IPS-18a (cell line): ENCODE results near the gene BZW2.

Experiments used
- H3K27ac ChIP-seq: one replicate; pipeline ENCODE4 v1.5.1; 2013; ENCODE audit warnings: low read length
- H3K27me3 ChIP-seq: one replicate; pipeline ENCODE4 v1.6.1; 2013; ENCODE audit warnings: mild to moderate bottlenecking, low read length; ENCODE audit not compliant: control insufficient read depth, insufficient read depth
- H3K36me3 ChIP-seq: one replicate; pipeline ENCODE4 v1.6.1; 2013; ENCODE audit warnings: low read depth, low read length; ENCODE audit not compliant: control insufficient read depth
- H3K4me1 ChIP-seq: one replicate; pipeline ENCODE4 v1.6.1; 2013; ENCODE audit warnings: low read depth, low read length; ENCODE audit not compliant: control insufficient read depth
- H3K4me3 ChIP-seq: one replicate; pipeline ENCODE4 v1.5.1; 2013; ENCODE audit warnings: low read length
- H3K9ac ChIP-seq: one replicate; pipeline ENCODE4 v1.6.1; 2013; ENCODE audit warnings: mild to moderate bottlenecking, low read length, moderate library complexity
- H3K9me3 ChIP-seq: one replicate; pipeline ENCODE4 v1.6.1; 2013; ENCODE audit warnings: low read depth, low read length; ENCODE audit not compliant: control insufficient read depth

The BZW2 gene

GRCh38 chr7:16728811-16729210 lies 82.8 kb downstream of the BZW2 start:
- no peaks in the 10 kb centered on the region for H3K4me1 ChIP-seq
- H3K27me3 ChIP-seq, result no peaks in the 10 kb centered on the region
- H3K27ac ChIP-seq, result no peak overlapping the region
- no peak overlapping the region for H3K9ac ChIP-seq
- H3K36me3 ChIP-seq, result no peaks in the 10 kb centered on the region
- H3K4me3 ChIP-seq, result no peak overlapping the region
- H3K9me3 ChIP-seq, result no peaks in the 10 kb centered on the region

- H3K9me3 ChIP-seq, result no peaks in the 10 kb centered on the region
- H3K36me3 ChIP-seq, result no peaks in the 10 kb centered on the region
- no peak overlapping the region for H3K9ac ChIP-seq
- H3K4me1 ChIP-seq, result no peaks in the 10 kb centered on the region
- H3K4me3 ChIP-seq, result no peak overlapping the region
- no peak overlapping the region for H3K27ac ChIP-seq
- H3K27me3 ChIP-seq, result no peaks in the 10 kb centered on the region
Measured at GRCh38 chr7:16729541-16729940, 83.6 kb downstream of the BZW2 start.

DNA sequence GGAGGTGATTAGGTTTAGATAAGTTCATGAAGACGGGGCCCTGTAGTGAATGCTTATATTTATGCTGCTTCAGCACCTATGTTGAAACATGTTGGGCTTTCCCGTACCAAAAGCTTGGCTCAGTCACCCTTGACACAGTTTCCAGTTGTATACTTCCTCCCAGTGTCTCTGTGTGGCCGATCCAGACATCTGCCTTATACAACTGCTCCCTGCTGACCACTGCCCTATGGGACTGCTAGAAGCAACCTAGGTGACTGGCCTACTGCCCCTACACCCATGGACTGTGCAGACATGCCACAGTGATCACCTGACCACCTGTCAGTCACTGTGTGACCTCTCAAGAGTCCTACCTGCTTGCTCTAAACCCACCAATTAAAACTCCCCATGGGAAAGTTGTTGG lies 85.0 kb downstream of the BZW2 start:
- Histone ChIP-seq H3K27me3 (no peaks in the 10 kb centered on the region), H3K36me3 (no peaks in the 10 kb centered on the region), H3K9ac (no peak overlapping the region), H3K27ac (no peak overlapping the region), H3K9me3 (no peaks in the 10 kb centered on the region), H3K4me3 (no peak overlapping the region), H3K4me1 (no peaks in the 10 kb centered on the region)

- no peak overlapping the region for H3K27ac ChIP-seq
- no peaks in the 10 kb centered on the region for H3K9me3 ChIP-seq
- H3K9ac ChIP-seq, result no peak overlapping the region
- H3K27me3 ChIP-seq, result no peaks in the 10 kb centered on the region
- H3K4me3 ChIP-seq, result no peak overlapping the region
- H3K36me3 ChIP-seq, result no peaks in the 10 kb centered on the region
- H3K4me1 ChIP-seq, result peaks cover 9% of the 10 kb centered on the region
Measured at GRCh38 chr7:16732828-16733227, 86.8 kb downstream of the BZW2 start.

GRCh38 chr7:16734148-16734726 lies 88.3 kb downstream of the BZW2 start:
- Histone ChIP-seq H3K9ac (no peak overlapping the region), H3K9me3 (no peaks in the 10 kb centered on the region), H3K36me3 (no peaks in the 10 kb centered on the region), H3K27me3 (no peaks in the 10 kb centered on the region), H3K27ac (no peak overlapping the region), H3K4me3 (no peak overlapping the region), H3K4me1 (peaks cover 10% of the 10 kb centered on the region)

DNA sequence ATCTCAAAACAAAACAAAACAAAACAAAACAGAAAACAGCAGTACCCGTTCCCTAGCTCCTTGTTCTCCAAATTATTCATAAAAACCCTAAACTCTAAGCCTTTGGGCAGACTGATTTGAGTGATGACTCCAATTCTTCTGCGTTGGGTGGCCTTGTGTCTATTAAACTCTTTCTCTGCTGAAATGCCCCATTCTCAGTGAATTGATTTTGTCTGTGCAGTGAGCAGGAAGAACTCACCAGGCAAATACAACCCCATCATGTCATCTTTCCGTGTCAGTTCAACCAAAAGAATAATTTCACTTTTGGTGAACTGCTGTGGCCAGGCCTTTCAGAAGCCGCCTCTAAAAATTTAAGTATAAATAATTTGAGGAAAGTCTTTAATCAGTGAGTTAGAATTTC lies 89.0 kb downstream of the BZW2 start:
- no peak overlapping the region for H3K4me3 ChIP-seq
- no peaks in the 10 kb centered on the region for H3K9me3 ChIP-seq
- H3K36me3 ChIP-seq, result no peaks in the 10 kb centered on the region
- no peaks in the 10 kb centered on the region for H3K27me3 ChIP-seq
- H3K27ac ChIP-seq, result no peak overlapping the region
- peaks cover 10% of the 10 kb centered on the region for H3K4me1 ChIP-seq
- H3K9ac ChIP-seq, result no peak overlapping the region

DNA sequence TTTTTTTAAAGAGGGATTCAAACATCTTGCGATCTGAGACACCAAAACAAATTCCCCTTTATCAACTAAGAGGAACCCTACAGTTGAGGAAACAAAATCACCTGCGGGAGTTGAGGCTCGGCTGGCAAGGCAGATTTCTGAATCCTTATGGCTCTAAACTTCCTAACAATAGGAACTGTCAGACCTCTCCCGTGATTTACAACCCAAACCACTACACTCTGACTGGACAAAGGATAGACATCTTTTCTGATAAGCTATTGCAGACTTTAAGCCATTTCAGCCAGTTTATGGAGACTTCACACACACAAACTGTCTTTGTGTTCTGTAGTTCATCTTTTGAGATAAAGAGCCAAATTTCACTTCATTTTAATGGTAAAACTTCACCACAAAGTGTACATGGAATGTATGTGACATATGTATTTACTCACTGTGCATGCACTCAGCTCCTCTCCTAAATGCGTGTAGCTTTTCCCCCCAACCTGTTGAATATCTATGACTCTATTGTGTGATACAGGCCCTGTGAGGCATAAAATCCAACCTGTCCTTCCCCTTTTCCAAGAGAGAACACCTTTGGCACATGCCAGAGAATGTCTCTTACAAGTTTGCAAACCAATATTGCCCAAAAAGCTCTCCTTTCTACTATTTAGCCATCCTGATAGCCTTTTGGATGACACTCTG lies 92.2 kb downstream of the BZW2 start:
- Histone ChIP-seq H3K27me3 (no peaks in the 10 kb centered on the region), H3K9ac (no peak overlapping the region), H3K27ac (no peak overlapping the region), H3K9me3 (no peaks in the 10 kb centered on the region), H3K4me3 (no peak overlapping the region), H3K36me3 (no peaks in the 10 kb centered on the region), H3K4me1 (peaks cover 10% of the 10 kb centered on the region)

DNA sequence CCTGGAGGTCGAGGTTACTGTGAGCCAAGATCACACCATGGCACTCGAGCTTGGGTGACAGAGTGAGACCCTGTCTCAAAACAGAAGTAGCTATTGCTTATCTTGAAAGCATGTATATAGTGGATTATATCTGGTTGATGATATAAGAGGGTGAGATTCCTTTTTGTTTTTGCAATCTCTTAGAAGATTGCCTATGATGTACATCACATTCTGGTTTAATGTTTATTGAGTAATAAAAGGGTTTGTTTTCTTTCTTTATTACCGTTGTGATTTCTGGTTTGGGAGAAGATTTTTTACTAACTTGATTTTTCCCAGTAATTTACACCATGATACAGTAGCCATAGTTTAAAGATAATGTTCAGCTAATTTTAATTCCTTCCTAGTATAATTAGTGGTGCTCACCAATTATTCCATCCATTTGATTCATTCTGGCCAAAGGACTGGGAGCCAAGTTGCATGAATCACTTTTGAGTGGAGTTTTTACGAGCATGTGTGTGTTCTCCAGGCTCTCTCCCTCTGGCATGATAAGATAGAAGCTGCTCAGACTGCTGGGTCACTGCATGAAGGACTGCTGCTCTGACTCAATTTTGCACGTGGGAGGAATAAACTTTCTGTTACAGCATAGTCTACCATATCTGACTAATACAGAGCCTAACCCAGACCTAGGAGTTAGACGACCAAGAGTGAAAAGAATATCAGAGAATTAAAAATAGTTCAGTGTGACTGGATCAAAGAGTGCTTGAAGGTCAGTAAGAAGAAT lies 94.1 kb downstream of the BZW2 start:
- no peaks in the 10 kb centered on the region for H3K36me3 ChIP-seq
- H3K27me3 ChIP-seq, result no peaks in the 10 kb centered on the region
- no peak overlapping the region for H3K4me3 ChIP-seq
- no peaks in the 10 kb centered on the region for H3K9me3 ChIP-seq
- H3K27ac ChIP-seq, result no peak overlapping the region
- H3K9ac ChIP-seq, result no peak overlapping the region
- H3K4me1 ChIP-seq, result peaks cover 18% of the 10 kb centered on the region

DNA sequence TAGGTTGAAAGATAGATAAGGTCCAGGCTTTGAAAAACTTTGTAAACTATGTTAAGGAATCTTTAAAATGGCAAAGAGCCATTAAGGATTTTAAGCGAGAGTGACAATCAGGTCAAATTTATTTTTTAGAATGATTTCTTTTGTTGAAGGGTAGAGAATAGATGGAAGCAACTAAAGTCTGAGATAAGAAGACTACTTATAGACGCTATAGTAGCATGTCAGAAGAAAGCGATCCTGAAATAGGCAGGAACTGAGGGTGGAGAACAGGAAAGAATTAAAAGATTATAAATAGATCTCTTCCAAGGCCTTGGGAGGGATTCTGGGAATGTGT lies 94.6 kb downstream of the BZW2 start:
- Histone ChIP-seq H3K27me3 (no peaks in the 10 kb centered on the region), H3K36me3 (no peaks in the 10 kb centered on the region), H3K9ac (no peak overlapping the region), H3K27ac (no peak overlapping the region), H3K4me3 (no peak overlapping the region), H3K4me1 (peaks cover 23% of the 10 kb centered on the region), H3K9me3 (no peaks in the 10 kb centered on the region)

DNA sequence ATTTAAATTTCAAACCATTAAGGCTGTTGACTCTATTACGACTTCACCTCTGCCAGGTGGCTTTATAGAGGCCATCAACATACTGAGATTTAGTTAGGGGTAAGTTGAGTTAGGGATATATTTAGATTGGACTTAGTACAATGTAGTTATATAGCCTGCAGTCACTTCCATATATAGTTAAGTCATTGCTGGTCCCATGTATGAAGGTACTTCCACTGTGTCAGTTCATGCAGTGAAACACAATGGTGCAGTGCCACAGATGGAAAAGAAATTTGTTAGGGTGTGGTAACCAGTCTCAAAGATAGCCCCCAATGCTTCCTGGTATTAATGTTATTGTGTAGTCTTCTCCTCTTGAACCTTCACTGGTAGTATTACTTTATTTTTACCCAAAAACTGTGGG lies 95.0 kb downstream of the BZW2 start:
- Histone ChIP-seq H3K9me3 (no peaks in the 10 kb centered on the region), H3K36me3 (no peaks in the 10 kb centered on the region), H3K4me3 (no peak overlapping the region), H3K27me3 (no peaks in the 10 kb centered on the region), H3K9ac (no peak overlapping the region), H3K4me1 (peaks cover 24% of the 10 kb centered on the region), H3K27ac (no peak overlapping the region)

- Histone ChIP-seq H3K9me3 (no peaks in the 10 kb centered on the region), H3K4me1 (peaks cover 24% of the 10 kb centered on the region), H3K36me3 (no peaks in the 10 kb centered on the region), H3K27ac (no peak overlapping the region), H3K27me3 (no peaks in the 10 kb centered on the region), H3K4me3 (no peak overlapping the region), H3K9ac (no peak overlapping the region)
Measured at GRCh38 chr7:16741676-16742075, 95.7 kb downstream of the BZW2 start.

DNA sequence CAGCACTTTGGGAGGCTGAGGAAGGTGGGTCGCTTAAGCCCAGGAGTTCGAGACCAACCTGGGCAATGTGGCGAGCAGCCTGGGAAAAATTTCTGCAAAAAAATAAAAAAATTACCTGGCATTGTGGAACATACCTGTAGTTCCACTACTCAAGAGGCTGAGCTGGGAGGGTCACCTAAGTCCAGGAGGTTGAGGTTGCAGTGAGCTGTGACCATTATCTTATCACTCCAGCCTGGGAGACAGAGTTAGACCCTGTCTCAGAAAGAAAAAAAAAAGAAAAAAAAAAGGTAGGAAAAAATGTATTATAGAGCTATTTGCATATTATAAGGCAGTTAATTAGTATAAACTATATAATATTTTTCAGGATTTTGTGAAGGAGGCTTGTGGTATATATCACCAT lies 96.6 kb downstream of the BZW2 start:
- Histone ChIP-seq H3K36me3 (no peaks in the 10 kb centered on the region), H3K9me3 (no peaks in the 10 kb centered on the region), H3K27ac (no peak overlapping the region), H3K4me1 (peaks cover 18% of the 10 kb centered on the region), H3K9ac (no peak overlapping the region), H3K4me3 (no peak overlapping the region), H3K27me3 (no peaks in the 10 kb centered on the region)
